PC-3 (cell line): ENCODE data around the gene FLT3. TPM values are rescaled to one million over a fixed set of nuclear protein-coding genes. Genes with fewer than 3 reads are reported as not detected.

ENCODE experiments used
- ATAC-seq: fragments of 200-7000 bp; cut with Tn5 transposase; 2 replicates; pipeline ENCODE4 v1.9.1; 2020; ENCODE audit warnings: mild to moderate bottlenecking, moderate library complexity
- BruUV-seq: library from RNA; stranded (reverse); fragments of 400-500 nt; replicated peaks from 2 replicates; lab custom pipeline; 2021; lab: Mats Ljungman, UMichigan
- CTCF ChIA-PET: fragments of 300-600 bp; sonication (Branson Sonifier 250); formaldehyde crosslinking; loops from one replicate; lab custom pipeline; 2022; ENCODE audit warnings: antibody characterized with exemption; lab: Charles Lee
- POLR2A ChIA-PET: fragments of 300-600 bp; sonication (Branson Sonifier 250); formaldehyde crosslinking; loops from one replicate; lab custom pipeline; 2022; ENCODE audit warnings: antibody characterized with exemption; ENCODE audit not compliant: unreplicated experiment; lab: Charles Lee
- DNase-seq: peaks from one replicate; pipeline ENCODE4 v3.0.0-alpha.2; 2015
- H2AFZ ChIP-seq: fragments of 300-600 bp; sonication (generic); 2 replicates; pipeline ENCODE4 v1.6.0; 2016; ENCODE audit warnings: antibody characterized with exemption, low read length
- H3F3A ChIP-seq: fragments of 300-600 bp; sonication (generic); one replicate; pipeline ENCODE4 v1.6.0; 2017; ENCODE audit warnings: antibody characterized with exemption, low read length, control low read depth, mild to moderate bottlenecking; ENCODE audit not compliant: unreplicated experiment
- H3K27ac ChIP-seq: fragments of 300-600 bp; sonication (generic); 2 replicates; pipeline ENCODE4 v1.5.1; 2016; ENCODE audit warnings: mild to moderate bottlenecking, low read length
- H3K27me3 ChIP-seq: fragments of 300-600 bp; sonication (generic); 2 replicates; pipeline ENCODE4 v1.6.1; 2016; ENCODE audit warnings: low read length, mixed read lengths
- H3K36me3 ChIP-seq: fragments of 300-600 bp; sonication (generic); 2 replicates; pipeline ENCODE4 v1.6.1; 2016; ENCODE audit warnings: low read depth, mixed run types, low read length, mixed read lengths
- H3K4me1 ChIP-seq: fragments of 300-600 bp; sonication (generic); 2 replicates; pipeline ENCODE4 v1.5.1; 2016; ENCODE audit warnings: low read length; ENCODE audit not compliant: insufficient read depth
- H3K4me2 ChIP-seq: fragments of 300-600 bp; sonication (generic); 2 replicates; pipeline ENCODE4 v1.6.0; 2016; ENCODE audit warnings: low read length
- H3K4me3 ChIP-seq: fragments of 300-600 bp; sonication (generic); 2 replicates; pipeline ENCODE4 v1.5.1; 2016; ENCODE audit warnings: mild to moderate bottlenecking, low read length, mixed read lengths
- H3K79me2 ChIP-seq: fragments of 300-600 bp; sonication (generic); 2 replicates; pipeline ENCODE4 v1.6.1; 2017; ENCODE audit warnings: low read length, mixed read lengths
- H3K9ac ChIP-seq: fragments of 300-600 bp; sonication (generic); 2 replicates; pipeline ENCODE4 v1.6.0; 2016; ENCODE audit warnings: mild to moderate bottlenecking, low read length
- H3K9me2 ChIP-seq: fragments of 300-600 bp; sonication (generic); replicated peaks from 2 replicates; pipeline ENCODE4 v1.6.1; 2016; ENCODE audit warnings: mixed run types, low read length, mixed read lengths
- H3K9me3 ChIP-seq: fragments of 300-600 bp; sonication (generic); 2 replicates; pipeline ENCODE4 v1.6.1; 2016; ENCODE audit warnings: low read length, mixed read lengths
- H4K20me1 ChIP-seq: fragments of 300-600 bp; sonication (generic); 2 replicates; pipeline ENCODE4 v1.6.1; 2016; ENCODE audit warnings: low read length, mixed read lengths
- EZH2 ChIP-seq: fragments of 300-600 bp; sonication (generic); IDR thresholded peaks from one replicate; pipeline ENCODE4 v1.6.1; 2017; ENCODE audit warnings: antibody characterized with exemption, mild to moderate bottlenecking, low read length; ENCODE audit not compliant: unreplicated experiment
- EZH2phosphoT487 ChIP-seq: fragments of 300-600 bp; sonication (generic); IDR thresholded peaks from 2 replicates; pipeline ENCODE4 v1.6.1; 2018; ENCODE audit warnings: mild to moderate bottlenecking, antibody characterized with exemption, low read length, borderline replicate concordance
- intact Hi-C: fragments of 100-400 bp; cut with micrococcal nuclease; formaldehyde crosslinking; loops from 2 replicates; pipeline ENCODE4 v1.9.0; 2023
- total RNA-seq: library from RNA; depleted of rRNA; stranded (reverse); fragments of >200 nt; gene quantifications from 2 replicates; pipeline ENCODE4 v1.2.3, GENCODE V29; 2014
- TF ChIP-seq, protein P1 (sequence below): fragments of 300-600 bp; sonication (generic); conservative IDR thresholded peaks from 2 replicates; pipeline ENCODE4 v1.5.1; 2017; ENCODE audit warnings: antibody characterized with exemption, low read depth, mild to moderate bottlenecking, low read length

The FLT3 gene
- total RNA-seq, 1 experiment from 2014 or later, result not detected

DNA sequence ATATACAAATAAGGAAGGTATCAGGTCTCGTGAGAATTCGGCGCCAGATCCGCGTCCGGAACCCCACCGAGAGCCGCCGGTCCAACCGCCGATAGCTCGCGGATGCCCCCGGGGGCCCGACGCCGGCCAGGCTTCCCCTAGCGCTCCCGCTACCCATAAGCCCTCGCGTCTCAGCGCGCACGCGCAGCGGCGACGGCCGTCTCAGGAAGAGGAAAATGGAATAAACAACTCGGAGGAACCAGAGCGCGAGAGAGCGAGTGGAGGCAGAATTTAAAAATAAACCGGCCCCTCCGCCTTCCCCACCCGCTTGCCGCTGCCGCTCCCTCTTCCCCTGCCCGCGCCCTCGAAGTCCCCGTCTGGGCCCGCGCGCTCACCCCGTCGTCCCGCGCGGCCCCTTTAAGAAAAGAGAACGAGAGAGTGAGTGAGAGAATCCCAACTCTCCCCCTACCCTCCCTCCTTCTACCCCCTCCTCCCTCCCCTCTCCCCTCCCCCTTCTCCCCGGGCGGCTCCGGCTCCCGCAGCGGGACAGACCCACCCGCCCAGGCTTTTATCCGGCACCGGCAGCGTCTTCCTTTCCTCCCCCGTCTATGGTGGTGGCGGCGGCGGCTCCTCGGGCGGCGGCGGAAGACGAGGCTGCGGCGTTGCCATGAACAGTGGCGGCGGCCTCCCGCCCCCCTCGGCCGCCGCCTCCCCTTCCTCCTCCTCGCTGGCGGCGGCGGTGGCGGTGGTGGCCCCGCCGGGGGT, 37.8 kb upstream of the FLT3 start, which contains the start of gene PAN3:
Gene PAN3, plus strand, starts transcription at position 534 of the 744 bp plus-strand sequence. Its CDS starts 113 bp downstream, at position 647.
- no TSS peak for BruUV-seq
- peak within 1 kb of the TSS; percentile 97 for H3K9ac ChIP-seq
- H3K4me1 ChIP-seq, result peaks cover 7% of the 10 kb centered on the region; the same call in 1 of the 2 replicates
- peaks cover 61% of the 10 kb centered on the region for H3K79me2 ChIP-seq
- no peak for TF ChIP-seq EZH2
- TF ChIP-seq EZH2phosphoT487, result no peak
- TF ChIP-seq, protein P1, sequence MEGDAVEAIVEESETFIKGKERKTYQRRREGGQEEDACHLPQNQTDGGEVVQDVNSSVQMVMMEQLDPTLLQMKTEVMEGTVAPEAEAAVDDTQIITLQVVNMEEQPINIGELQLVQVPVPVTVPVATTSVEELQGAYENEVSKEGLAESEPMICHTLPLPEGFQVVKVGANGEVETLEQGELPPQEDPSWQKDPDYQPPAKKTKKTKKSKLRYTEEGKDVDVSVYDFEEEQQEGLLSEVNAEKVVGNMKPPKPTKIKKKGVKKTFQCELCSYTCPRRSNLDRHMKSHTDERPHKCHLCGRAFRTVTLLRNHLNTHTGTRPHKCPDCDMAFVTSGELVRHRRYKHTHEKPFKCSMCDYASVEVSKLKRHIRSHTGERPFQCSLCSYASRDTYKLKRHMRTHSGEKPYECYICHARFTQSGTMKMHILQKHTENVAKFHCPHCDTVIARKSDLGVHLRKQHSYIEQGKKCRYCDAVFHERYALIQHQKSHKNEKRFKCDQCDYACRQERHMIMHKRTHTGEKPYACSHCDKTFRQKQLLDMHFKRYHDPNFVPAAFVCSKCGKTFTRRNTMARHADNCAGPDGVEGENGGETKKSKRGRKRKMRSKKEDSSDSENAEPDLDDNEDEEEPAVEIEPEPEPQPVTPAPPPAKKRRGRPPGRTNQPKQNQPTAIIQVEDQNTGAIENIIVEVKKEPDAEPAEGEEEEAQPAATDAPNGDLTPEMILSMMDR, result no peak
- H3K36me3 ChIP-seq, result no peaks in the 10 kb centered on the region
- ChIA-PET POLR2A (interaction anchor here (0.5 kb wide), 1 partner anchor 85 kb away, joined by 3 read pairs; no protein-coding TSS in a partner anchor), CTCF (no interaction called here)
- no peaks in the 10 kb centered on the region for H3F3A ChIP-seq
- H3K9me2 ChIP-seq, result no peaks in the 10 kb centered on the region
- ATAC-seq (peak; percentile 59), DNase-seq (peak; percentile 83)
- peak within 1 kb of the TSS; percentile 88 for H3K4me2 ChIP-seq
- peak within 1 kb of the TSS; percentile 83 for H3K27ac ChIP-seq
- H4K20me1 ChIP-seq, result peaks cover 28% of the 10 kb centered on the region
- H3K9me3 ChIP-seq, result no peaks in the 10 kb centered on the region
- no peaks in the 10 kb centered on the region for H3K27me3 ChIP-seq
- H2AFZ ChIP-seq, result peak within 1 kb of the TSS; percentile 85
- peak within 1 kb of the TSS; percentile 90 for H3K4me3 ChIP-seq
- intact Hi-C loops, result loop anchor here (2.0 kb wide), 1 partner anchor 43 kb away; no protein-coding TSS in a partner anchor

DNA sequence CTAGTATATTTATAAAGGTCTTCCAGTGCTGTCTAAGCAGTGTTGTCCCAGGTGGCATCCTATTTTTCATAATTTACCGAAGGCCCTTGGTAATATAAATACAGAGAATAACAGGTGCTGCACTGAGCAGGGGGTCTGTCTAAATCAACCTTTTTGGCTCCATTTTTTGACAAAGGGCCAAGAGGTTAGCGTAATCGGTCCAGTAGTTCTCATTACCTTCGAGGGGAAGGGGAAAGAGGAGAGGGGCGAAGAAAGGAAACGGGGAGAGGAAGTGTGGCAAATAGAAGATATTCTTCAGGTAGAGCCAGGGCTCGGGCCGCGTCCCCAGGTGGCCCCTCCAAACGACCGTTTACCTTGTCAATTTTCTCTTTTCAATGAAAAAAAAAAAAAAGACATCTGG, 37.2 kb upstream of the FLT3 start:
- H3K4me3 ChIP-seq, result peak overlapping the region; percentile 90
- H3K4me1 ChIP-seq, result peaks cover 7% of the 10 kb centered on the region; the same call in 1 of the 2 replicates
- intact Hi-C loops, result no loop called here
- H3K36me3 ChIP-seq, result no peaks in the 10 kb centered on the region
- H3K27ac ChIP-seq, result peak overlapping the region; percentile 83
- H3K9me2 ChIP-seq, result no peaks in the 10 kb centered on the region
- TSS peak; percentile 59 for BruUV-seq
- H4K20me1 ChIP-seq, result peaks cover 23% of the 10 kb centered on the region; the same call in 1 of the 2 replicates
- DNase-seq (peak; percentile 8), ATAC-seq (no peak)
- peak overlapping the region; percentile 97 for H3K9ac ChIP-seq
- peak overlapping the region; percentile 85 for H2AFZ ChIP-seq
- H3K9me3 ChIP-seq, result no peaks in the 10 kb centered on the region
- ChIA-PET POLR2A (interaction anchor here (0.5 kb wide), 1 partner anchor 86 kb away, joined by 3 read pairs; no protein-coding TSS in a partner anchor), CTCF (no interaction called here)
- H3K27me3 ChIP-seq, result no peaks in the 10 kb centered on the region
- peak overlapping the region; percentile 88 for H3K4me2 ChIP-seq
- no peaks in the 10 kb centered on the region for H3F3A ChIP-seq
- TF ChIP-seq, protein P1, result no peak
- no peak for TF ChIP-seq EZH2phosphoT487
- no peak for TF ChIP-seq EZH2
- peaks cover 55% of the 10 kb centered on the region for H3K79me2 ChIP-seq
